IPS-NIHi11 (cell line): Measurements from ENCODE around the gene ATF3.
"Not testable (repeated sequence)": the region's sequence is repeated elsewhere in the genome, so short reads cannot be mapped to it uniquely, and the experiment has no call there.

Experiments
- DNase-seq: peaks from one replicate; pipeline ENCODE4 v3.0.0; 2012; ENCODE audit warnings: mixed read lengths, low spot score

ATF3 gene

GRCh38 chr1:212651521-212651920, 43.0 kb downstream of the ATF3 start:
- DNase-seq = no peak

DNA sequence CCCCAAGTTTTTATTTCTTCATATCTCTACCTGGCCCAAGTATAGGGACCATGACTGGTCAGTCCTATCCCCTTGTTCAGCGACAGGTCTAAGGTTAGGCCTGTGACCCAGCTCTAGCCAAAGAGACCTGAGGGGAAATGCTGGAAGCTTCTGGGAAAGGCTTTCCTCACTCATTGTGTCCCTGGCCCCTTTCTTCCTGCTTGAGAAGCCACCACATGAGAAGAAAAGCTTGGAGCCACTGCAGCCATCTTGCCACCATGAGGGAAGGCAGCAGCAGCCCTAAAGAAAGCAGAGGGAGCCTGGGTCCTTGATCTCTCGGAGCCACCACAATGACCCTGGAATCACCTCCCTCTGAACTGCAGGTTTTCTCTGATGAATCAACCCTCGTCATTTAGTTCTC, 43.4 kb downstream of the ATF3 start:
- DNase-seq = no peak

DNA sequence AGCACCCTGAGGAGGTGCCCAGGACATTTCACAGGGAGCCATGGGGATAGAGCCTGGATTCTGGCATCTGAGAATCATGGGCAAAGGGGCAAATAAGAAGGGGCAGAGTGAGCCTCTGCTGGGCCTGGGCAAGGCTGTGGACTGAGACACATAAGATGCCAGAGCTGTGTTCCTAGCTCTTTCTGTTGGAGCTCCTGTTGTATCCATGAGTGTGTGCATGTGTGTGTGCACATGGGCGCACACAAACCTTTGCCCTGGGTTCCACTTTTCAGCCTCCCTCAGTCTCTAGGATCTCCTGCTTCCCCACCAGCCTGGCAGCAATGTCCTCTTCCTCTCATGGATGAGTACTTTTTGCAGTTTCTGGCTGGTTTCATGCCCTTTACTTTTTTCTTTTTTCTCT, 44.0 kb downstream of the ATF3 start:
- no peak for DNase-seq

- DNase-seq = no peak
Measured at GRCh38 chr1:212655668-212656440, 47.3 kb downstream of the ATF3 start.

DNA sequence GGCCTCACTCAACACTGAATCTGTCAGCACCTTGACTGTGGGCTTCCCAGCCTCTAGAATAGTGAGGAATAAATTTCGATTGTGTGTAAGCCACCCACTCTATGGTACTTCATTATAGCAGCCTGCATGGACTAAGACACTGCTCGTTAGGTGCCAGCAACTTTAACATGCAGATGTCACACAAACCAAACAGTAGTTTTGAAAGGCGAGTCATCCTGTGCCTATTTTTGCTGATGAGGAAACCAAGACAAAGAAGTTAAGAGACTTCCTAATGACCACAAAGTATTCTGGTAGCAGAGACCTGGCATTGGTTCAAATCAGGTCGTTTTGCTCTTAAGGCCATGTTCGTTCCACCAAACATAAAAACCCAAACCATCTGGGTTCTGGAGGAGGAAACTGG, 48.2 kb downstream of the ATF3 start:
- no peak for DNase-seq

DNA sequence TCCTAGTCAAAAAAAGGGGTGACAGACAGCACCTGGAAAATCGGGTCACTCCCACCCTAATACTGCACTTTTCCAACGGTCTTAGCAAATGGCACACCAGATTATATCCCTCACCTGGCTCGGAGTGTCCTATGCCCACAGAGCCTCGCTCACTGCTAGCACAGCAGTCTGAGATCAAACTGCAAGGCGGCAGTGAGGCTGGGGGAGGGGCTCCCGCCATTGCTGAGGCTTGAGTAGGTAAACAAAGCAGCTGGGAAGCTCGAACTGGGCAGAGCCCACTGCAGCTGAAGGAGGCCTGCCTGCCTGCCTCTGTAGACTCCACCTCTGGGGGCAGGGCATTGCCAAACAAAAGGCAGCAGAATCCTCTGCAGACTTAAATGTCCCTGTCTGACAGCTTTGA, 49.7 kb downstream of the ATF3 start:
- DNase-seq = not testable (repeated sequence)

GRCh38 chr1:212664409-212665199, 56.0 kb downstream of the ATF3 start:
- no peak for DNase-seq

GRCh38 chr1:212665241-212666115, 56.9 kb downstream of the ATF3 start:
- DNase-seq = peak; percentile 89

DNA sequence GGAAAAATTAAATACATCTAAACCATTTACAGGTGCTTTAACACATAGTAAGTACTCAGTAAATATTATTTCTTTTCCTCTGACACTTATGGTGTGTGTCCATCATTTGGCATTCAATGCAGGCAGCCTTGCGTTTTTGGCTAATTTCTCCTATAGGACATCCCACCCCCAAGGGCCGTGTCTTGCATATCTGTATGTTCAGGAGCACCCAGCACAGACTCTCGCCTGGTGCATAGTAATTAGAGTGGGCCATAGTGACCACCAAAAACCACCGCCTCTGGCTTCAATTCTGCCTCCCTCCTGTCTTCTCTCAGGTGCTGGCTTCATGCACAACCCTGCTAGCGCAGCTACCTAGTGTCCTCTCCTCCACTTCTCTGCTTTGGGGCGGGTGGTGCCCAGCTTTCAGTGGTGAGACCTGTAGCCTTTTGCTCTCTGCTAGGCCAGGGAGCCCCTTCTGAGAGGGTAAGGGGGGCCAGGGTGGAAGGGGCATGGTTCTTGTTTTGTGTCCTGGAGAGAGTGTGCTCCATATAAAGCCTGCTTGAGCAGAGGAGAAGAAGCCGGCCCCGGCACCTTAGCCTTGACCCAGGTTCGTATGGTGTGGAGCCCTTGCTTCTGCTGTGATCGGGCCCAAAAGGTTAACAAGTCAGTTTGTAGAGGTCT, 57.7 kb downstream of the ATF3 start:
- DNase-seq = no peak

GRCh38 chr1:212667223-212668139, 58.9 kb downstream of the ATF3 start:
- DNase-seq = no peak

DNA sequence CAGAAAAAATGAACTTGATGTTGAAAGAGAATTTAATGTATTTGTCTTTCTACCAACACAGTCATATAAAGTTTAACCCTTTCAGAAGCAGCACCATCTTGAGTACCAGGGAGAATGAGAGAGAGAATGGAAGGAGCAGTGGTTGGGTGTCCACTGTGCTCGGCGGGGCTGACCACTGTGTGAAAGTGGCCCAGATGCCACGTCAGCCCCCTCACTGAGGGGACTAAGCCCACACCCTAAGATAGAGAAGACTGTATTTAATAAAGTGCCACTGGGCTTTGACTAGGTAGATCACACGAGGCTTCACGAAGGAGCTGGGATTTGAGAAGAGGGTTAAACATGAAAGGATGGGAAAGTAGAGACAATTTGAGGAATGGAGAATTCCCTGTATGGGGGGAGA, 59.9 kb downstream of the ATF3 start:
- DNase-seq = no peak

DNA sequence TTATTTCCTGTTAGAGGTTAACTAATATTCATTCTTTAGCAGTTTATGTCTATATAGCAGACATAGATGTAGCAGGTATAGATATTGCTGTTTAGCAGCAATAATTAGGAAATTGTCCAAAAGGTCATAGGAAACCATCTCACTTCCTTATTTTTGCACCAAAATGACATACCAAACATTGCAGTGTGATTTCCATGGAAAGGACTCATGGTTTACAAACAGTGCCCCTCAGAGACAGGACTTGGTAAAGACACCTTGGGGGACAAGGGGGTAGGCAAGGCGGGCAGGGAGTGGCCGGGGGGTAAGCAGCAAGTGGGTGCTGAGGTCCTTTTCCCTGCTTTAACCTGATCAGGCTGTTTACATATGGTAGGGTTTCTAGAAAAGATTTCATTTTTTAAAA, 60.5 kb downstream of the ATF3 start:
- peak; percentile 76 for DNase-seq

- DNase-seq = no peak
Measured at GRCh38 chr1:212669600-212669999, 61.0 kb downstream of the ATF3 start.

DNA sequence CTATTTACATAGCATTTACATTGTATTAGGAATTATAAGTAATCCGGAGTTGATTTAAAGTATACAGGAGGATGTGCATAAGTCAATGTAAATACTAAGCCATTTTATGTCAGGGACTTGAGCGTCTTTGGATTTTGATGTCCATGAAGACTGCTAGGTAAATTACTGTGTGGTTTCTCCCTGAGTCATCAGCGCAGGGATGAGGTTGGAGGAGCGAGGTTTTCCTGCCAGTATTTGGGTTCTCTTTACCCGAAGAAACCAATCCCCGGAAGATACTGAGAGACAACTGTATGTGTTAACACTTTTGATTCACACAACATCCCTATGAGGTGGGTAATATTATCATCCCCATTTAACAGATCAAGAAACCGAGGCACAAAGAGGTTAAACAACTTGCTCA, 61.7 kb downstream of the ATF3 start:
- no peak for DNase-seq
